ENCODE results near the gene ETS2.
"Not testable (repeated sequence)": the region's sequence is repeated elsewhere in the genome, so short reads cannot be mapped to it uniquely, and the experiment has no call there.

Gene ETS2

DNA sequence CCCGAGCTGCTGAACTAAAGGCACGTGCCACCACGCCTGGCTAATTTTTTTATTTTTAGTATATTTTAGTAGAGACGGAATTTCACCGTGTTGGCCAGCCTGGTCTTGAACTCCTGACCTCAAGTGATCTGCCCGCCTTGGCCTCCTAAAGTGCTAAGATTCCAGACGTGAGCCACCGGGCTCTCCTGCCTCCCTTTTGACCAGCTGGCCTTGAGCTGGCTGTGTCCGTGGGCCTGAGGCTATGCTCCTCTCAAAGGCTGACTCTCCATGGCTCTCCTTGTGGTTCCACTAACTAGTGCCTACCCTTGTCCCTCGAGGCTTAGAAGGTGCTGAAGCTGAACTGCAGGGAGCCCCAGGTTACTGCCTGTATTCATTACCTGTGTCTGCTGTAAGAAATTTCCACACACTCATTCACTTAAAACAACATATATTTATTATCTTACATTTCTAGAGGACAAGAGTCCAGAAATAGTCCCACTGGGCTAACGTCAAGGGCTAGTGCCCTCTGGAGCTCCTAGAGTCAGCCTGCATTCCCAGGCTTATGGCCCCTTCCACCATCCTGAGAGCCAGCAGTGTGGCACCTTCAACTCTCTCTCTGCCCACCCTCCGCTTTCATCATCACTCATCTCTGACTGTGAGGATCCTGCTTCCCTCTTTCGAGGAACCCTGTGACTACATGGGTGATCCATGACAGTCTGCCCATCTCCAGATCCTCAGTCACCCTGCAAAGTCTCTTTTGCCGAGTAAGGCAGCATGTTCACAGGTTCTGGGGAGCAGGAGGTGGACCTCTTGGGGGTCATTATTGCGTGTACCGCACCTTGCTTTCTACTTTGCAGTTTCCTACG lies 34.9 kb downstream of the ETS2 start:
- DNase-seq, result no peak

DNA sequence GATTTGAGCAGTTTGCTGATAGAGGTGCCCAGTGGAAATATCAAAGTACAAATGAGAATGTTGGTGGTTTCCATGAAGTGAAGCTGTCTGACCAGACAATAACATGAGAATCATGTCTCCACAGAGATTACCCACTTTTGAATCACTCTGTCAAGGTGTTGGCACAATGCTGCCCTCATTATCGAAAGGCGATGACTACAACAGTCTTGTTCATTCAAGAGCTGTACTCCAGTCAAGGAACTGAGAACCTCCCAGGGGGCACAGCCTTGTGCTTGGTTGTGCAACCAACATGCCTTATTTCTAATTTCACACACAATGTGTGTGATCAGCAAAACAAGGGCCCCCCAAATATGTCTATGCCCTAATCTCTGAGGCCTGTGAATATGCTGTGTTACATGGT lies 35.7 kb downstream of the ETS2 start:
- DNase-seq, result no peak

DNA sequence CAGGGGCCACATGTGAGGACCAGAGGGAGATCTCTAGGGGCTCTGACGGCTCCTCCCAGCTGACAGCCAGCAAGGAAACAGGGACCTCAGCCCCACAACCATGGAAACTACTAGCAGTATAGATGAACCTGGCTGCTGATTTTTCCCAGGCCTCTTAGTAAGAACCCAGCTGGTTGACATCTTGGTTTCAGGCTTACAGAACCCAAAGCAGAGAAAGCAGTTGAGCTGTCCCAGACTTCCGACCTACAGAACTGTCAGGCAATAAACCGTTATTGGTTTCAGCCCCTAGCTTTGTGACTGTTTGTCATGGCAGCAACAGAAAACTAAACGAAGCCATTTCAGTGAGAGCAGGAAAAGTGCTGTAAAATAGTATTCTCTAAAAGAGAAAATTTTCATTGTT lies 36.4 kb downstream of the ETS2 start:
- DNase-seq, result no peak

DNA sequence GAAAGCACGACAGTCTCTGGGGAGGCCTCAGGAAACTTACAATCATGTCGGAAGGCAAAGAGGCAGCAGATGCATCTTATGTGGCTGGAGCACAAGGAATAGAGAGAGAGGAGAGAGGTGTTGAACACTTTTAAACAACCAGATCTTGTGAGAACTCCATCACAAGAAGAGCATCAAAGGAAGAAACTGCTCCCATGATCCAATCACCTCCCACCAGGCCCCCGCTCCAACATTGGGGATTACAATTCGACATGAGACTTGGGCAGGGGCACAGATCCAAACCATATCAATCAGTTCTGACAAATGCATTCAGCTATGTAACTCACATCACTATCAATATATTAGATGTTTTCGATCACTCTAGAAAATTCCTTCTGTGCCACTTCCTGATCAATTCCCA lies 37.6 kb downstream of the ETS2 start:
- no peak for DNase-seq

DNA sequence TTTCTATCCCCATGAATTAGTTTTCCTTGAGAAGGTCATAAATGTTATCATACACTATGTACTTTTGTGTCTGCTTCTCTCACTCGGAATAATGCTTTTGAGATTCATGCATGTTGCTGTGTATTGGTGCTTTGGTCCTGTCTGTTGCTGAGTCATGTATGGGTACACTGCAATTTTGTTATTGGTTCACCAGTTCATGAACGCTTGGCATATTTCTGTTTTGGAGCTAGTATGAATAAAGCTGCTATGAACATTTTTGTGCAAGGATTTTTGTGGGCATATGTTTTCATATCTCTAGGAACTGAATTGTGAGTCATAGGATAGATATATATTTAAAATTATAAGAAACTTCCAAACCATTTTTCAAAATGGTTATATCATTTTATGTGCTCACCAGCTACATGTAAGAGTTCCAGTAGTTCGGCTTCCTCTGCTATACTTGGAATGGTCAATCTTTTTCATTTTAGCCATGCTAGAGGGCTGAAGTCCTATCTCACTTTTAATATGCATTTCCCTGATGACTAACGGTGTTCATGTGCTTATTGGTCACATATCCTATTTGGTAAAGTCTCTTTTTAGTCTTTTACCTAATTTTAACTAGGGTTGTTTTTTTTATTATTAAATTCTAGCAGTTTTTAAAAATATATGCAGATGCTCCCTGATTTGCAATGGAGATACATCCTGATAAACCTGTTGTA lies 38.2 kb downstream of the ETS2 start:
- no peak for DNase-seq

DNA sequence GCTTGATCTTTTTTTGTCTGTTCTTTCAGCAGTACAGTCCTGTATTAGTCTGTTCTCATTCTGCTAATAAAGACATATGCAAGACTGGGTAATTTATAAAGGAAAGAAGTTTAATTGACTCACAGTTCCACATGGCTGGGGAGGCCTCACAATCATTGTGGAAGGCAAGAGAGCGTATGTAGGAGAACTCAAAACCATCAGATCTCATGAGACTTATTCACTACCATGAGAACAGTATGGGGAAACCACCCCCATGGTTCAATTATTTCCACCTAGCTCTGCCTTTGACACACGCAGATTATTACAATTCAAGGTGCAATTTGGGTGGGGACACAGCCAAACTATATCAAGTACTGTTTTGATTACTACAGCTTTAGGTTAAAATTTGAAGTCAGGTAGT lies 39.6 kb downstream of the ETS2 start:
- DNase-seq, result not testable (repeated sequence)

DNA sequence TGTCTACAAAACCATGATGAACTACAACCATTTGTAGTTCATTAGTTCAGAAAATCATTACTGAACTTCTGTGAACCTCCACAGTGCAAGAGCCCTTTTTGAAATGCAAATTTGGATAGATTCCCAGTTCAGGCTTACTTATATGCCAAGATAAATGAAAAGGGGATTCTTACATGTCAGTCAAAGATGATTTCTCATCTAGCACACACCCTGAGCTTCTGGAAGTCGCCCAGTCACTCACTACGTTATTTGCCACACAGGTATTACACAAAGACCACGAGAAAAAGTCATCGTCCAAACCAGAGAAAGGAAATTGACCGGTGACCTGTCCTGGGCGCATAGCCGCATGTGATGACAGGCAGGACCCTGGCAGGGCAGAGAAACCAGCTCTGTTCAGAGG lies 41.8 kb downstream of the ETS2 start:
- DNase-seq, result no peak

DNA sequence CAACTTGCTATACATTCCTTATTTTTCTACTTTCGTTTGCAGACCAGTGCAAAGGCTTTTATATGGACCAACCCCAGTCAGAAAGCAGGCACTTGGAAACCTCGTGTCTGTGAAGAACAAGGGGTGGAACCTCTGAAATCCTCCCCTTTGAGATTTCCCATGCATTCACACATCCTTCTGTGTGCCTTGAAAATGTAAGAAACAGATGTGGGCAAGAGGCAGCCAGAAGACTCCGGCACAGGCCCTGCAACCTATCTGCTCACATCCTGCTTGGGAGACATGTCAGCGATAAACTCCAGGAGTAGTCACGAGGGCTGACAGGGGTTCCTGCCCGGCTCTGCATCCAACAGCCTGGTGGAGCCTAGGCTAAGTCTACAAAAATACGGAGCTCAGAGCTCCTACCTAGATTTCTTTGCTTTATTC lies 42.5 kb downstream of the ETS2 start:
- no peak for DNase-seq

DNA sequence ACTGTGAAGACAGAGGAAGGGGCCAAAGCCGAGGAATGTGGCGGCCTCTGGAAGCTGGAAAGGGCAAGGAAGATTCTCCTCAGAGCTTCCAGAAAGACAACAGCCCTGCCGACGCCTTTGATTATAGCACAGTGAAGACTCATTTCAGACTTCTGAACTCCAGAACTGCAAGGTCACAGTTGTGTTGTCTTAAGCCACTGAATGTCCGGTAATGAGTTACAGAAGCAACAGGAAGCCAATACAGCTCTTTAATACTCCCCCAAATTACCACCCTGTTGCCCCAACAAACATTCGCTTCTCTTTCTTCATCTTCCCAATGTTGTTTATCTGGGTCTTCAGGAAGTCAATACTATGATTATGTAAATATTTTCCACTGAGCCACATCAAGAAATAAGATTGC lies 44.0 kb downstream of the ETS2 start:
- DNase-seq, result no peak

DNA sequence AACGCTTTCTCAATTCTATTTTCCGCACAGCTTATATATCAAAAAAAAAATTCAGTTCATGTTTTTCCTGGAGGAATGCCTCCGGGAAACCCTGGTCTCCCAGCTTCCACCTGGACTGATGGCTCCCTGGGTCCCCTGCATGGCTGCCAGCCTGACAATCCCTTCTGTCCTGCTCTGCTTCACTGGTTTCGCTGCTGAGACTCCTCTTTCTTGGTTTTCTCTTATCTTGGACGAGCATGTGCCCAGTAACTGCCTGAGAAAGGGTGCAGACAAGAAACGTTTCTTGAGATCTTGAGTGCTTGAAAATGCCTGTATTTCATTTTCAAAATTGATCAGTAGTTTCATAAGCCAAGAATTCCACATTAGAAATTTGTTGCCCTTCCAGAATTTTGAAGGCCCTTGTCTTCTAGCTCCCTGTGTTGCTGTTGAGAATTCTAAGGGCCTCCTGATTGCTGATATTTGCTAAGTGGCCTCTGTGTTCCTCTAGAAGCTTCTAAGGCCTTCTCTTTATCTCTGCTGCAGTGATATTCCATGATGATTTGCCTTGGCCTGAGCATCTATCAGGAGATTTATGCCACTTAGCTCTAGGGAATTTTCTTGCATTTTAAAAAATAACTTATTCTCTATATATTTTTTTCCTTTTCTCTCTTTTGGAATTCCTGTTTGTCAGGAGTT lies 44.7 kb downstream of the ETS2 start:
- DNase-seq, result no peak

DNA sequence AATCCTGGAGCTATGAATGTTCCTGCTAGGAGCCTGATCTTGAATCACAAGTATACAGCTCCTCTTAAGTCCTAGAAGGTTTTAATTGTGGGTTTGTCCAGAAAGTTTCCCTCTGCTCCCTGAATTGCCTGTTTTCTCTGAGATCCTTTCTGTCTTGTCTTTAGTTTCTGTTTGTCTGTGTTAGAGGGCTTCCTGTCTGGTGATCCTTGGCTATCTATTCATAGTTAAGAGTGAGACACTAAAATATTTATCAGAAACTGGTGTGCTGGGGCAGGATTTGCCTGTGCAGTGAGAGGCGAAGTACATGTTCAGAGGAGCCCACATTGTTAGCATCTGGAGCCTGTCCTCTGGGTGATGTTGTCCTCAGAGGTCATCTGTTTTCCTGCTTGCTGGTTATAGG lies 45.4 kb downstream of the ETS2 start:
- no peak for DNase-seq

DNA sequence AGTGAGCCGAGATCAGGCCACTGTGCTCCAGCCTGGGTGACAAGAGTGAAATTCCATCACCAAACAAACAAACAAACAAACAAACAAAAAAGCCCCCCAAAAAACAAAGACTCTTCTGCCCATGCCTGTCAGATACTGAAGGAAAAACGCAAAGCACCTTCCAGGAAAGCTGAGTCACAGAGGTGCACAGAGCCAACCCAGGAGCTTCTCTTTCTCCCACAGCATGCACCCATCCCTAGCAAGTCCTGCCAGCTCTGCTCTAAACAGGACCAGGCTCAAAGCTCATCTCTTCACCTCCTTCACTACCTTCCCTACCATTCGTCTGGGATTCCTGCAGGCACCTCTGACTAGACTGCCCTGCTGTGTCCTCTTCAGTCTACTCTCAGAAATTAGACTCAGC lies 46.5 kb downstream of the ETS2 start:
- DNase-seq, result no peak

DNA sequence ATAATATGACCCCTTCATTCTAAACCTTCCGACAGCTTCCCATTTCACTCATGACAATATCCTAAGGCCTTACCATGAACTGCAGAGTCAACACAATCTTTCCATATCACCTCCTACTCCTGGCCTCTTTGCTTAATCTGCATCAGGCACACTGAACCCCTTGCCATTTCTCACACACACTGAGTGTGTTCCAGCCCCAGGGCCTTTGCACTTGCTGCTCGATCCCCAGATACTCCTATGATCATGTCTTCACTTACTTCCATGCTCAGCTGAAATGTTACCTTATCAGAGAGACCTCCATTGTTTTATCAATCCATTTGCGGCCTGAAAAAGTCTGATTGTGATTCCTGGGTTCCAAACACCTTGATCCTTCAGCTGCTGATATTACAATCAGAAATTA lies 47.0 kb downstream of the ETS2 start:
- DNase-seq, result no peak

DNA sequence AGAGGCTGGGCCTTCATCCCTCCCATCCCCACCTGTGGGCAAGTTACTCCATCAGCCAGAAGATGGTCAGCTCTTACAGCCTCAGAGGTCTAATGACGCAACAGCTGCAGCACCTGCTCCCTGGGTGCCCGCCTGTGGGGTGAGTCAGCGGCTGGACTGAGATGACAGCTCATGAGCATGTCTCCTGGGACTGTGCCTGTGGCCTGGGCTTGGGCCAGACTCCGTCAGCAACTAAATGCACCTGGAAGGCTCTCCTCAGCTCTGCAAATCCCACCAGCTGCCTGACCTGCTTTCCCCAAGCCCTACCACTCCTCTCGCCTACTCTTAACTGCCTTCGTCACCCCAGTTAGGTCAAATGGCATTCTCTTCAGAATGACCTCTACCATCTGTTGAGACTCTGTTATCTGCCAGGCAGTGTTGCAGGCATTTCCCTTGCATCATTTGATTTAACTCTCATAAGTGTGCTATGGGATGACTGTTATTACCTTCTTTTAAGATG lies 47.7 kb downstream of the ETS2 start:
- no peak for DNase-seq

DNA sequence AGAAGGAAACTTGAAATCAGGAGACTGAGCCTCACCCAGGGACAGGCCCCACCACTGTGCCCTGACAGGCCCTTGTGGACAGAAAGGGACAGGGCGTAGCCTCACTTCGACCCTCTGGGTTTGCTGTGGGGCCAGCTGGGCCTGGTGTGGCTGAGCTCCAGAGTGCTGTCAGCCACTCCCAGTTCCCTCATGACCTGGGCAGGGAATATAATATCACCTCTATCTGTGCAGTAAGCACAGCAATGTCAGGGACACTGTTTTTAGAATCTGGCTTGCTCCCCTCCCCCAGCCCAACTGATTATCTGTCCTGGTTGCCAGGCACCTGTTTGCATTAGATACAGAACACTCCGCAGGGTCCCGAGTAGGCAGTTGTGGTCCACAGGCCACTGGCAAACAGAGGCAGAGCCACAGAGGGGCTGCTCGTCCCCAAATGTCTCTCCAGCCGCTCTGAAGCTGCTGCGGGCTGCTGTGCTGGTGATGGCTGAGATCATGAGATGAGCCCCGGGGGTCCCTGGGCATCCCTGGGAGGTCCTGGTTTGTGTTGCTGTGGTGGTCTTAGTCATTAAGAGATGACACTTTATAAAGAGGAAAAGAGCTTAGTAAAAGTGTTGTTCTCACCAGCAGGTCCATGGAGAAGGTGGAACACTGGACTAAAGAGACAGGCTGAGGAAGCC lies 51.6 kb downstream of the ETS2 start:
- no peak for DNase-seq

DNA sequence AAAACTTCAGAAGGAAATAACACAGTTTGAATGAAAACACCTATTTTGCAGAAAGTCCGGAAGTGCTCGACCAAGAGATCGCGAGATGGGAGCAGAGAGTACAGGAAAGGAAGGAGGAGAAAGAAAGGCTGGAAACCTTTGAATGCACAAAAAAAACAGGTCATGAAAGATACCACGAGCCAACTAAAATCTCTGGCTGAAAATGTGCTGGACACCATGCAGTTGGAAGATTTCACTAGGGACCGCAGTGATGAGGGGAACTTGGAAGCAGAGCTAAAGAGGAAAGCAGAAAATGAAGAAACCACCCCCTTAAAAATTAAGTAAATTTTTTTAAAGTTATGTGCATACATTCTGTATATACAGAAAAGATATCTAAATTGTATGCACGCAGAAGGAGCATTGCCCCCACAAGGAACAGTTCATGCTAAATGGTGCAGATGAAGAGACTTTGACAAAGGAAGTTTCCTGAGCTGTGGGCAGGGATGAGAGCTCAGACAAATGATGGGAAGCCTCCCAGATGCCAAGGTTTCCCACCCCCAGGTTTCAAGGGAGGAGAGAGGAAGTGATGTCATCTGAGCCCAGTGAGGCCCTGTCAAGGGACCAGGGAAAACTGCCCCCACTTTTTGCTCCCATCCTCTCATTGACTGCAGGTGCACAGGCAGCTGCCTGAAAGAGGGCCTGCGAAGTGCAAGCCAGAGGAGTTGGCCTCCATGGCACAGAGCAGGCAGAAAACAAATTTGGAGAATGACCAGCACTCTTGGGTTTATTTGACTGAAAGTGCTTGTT lies 52.5 kb downstream of the ETS2 start:
- DNase-seq, result no peak

DNA sequence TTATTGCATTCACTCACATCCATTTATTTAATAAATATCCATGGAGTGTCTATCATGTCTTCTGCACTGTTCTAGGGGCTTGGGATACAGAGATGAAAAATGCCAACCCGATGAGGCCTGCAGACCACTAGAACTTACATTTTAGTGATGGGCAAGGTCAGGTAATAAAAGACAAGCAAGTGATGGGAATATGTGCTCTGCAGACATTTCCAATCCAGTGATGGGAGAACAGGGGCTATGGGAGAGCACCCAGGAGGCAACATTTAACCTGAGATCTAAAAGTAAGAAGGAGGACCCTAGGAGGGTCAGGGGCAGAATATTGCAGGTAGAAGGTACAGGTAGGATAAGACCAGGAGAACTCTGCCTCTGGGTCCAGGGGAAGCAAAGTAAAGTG lies 53.1 kb downstream of the ETS2 start:
- DNase-seq, result no peak

DNA sequence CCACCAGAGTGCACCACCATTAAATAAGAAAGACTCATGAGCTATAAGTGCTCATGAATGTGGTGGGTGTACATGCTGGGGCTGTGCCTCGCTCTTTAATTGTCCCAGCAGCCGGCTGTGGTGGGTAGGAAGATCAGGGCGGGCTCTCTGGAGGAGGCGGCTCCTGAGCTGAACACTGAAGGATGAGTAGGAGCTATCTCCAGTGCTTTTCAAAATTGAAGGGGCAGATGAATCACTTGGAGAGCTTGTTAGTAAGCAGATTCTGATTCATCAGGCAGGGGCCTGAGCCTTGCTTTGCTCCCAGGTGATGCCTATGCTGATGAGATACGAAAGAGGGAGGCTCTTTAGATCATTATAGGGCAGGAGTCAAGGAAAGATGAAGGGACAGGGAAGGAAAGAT lies 54.1 kb downstream of the ETS2 start:
- no peak for DNase-seq

DNA sequence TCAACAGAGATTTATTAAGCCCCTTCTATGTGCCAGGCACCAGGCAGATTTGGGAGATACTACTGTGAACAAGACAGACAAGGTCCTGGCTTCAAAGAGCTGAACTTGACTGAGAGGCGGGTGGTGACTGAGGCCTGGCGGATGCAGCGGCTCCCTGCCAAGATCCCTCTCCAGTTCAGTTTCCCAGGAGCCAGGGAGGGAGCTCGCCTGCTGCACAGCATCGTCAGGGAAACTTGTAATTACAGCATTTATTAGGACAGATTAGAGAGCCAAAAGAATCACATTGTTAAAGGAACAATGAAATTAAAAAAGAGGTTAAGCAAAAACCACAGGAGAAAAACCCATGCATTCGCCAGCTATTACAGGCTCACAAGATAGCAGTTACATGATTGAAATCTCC lies 55.3 kb downstream of the ETS2 start:
- no peak for DNase-seq

DNA sequence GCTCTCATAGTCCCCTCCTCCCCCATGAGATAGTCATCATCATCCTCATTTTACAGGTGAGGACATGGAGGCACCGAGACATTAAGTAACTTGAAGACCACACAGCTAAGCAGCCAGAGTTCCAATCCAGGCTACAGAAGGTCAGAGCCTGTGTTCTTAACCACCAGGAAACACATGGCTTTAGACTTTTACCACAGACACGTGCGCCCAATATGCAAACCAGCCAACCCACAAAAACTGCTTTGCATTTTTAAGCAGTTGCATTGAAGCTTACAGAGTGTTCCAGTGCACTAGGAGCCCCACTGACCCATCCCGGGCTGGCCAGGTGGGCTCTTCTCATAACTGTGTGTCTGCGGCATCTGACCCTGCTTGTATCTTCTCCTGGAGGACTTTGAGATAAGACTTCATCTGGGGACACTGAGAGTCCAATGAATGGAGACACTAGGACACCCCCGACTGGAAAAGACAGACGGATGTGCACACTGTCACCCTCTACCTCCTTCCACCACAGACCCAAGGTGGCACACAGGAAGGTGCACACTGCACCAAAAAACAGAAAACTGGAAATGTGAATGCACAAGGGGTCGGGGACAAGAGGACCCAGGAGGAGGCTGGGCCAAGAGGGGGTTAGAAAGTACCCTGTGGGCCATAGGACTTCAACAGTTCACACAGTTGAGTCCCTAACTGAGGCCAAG lies 56.4 kb downstream of the ETS2 start:
- no peak for DNase-seq

DNA sequence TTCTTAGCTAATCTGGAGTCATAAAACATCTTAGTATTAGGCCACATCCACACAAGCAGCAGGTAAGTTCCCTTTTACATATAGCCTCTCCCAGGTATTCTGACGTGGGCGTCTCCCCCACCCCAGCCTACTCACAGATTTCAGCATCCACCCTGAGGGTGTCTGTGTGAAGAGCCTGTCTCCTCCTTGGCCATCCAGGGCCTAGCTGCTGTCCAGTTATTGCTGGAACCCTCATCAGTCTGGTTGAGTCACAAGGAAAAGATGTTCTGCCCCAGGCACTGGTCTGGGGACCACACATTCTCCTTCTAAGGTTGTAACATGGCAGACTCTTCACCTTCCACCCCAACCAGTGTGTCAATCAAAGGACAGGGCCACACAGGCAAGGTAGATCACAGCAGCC lies 57.6 kb downstream of the ETS2 start:
- no peak for DNase-seq

DNA sequence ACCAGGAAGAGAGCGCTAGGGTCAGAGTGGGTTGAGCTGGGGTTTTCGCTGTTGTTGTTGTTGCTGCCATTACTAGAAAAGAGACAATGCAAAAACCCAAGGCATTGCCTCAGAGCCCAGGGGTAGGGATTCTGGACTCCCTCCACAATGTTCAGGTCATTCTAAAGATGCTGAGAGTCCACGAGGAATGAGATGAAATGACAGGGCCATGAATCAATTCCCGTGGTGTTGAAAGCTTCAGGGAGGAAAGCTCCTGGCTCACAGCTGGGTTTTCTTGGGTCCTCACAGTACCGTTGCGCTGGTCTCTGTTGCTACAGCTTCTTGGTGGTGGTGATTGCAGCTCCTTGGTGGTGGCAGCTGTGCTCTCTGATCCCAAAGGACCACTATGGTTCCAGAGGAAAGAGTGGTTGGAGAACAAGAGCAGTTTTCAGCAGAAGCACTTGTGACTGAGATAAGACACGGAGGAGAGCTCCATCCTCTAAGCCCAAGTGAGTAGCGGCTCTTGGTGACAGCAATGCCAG lies 58.2 kb downstream of the ETS2 start:
- no peak for DNase-seq

Measured in DMS 273 treated with DMSO at 0.1 percent for 48 hours (cell line).